Parathyroid adenoma (tissue), 2 donors: ENCODE measurements around the gene SORBS1.

Experiments
- H2AFZ ChIP-seq: fragments of 300-600 bp; sonication (generic); one replicate; pipeline ENCODE4 v1.7.0; 2017; ENCODE audit warnings: antibody characterized with exemption, mild to moderate bottlenecking
- H3K27ac ChIP-seq: fragments of 300-600 bp; sonication (generic); one replicate; pipeline ENCODE4 v1.7.0; 2017
- H3K27me3 ChIP-seq: fragments of 300-600 bp; sonication (generic); one replicate; pipeline ENCODE4 v1.7.0; 2017; ENCODE audit warnings: low read length; ENCODE audit not compliant: control insufficient read depth, insufficient read depth
- H3K36me3 ChIP-seq: fragments of 300-600 bp; sonication (generic); one replicate; pipeline ENCODE4 v1.7.0; 2017; ENCODE audit warnings: low read length; ENCODE audit not compliant: control insufficient read depth, insufficient read depth
- H3K4me1 ChIP-seq: fragments of 300-600 bp; sonication (generic); one replicate; pipeline ENCODE4 v1.7.0; 2017; ENCODE audit warnings: control low read depth
- H3K4me2 ChIP-seq: fragments of 300-600 bp; sonication (generic); one replicate; pipeline ENCODE4 v1.7.0; 2017; ENCODE audit warnings: low read length
- H3K4me3 ChIP-seq: fragments of 300-600 bp; sonication (generic); one replicate; pipeline ENCODE4 v1.7.0; 2017; ENCODE audit warnings: low read depth, low read length
- H3K79me2 ChIP-seq: fragments of 300-600 bp; sonication (generic); one replicate; pipeline ENCODE4 v1.7.0; 2017; ENCODE audit warnings: control low read depth
- H3K9ac ChIP-seq: fragments of 300-600 bp; sonication (generic); one replicate; pipeline ENCODE4 v1.7.0; 2017; ENCODE audit warnings: mild to moderate bottlenecking
- H3K9me3 ChIP-seq: fragments of 300-600 bp; sonication (generic); one replicate; pipeline ENCODE4 v1.7.0; 2017; ENCODE audit warnings: low read length; ENCODE audit not compliant: control insufficient read depth
- TF ChIP-seq, protein P1 (sequence below): fragments of 300-600 bp; sonication (generic); IDR thresholded peaks from one replicate; pipeline ENCODE4 v1.7.0; 2017; ENCODE audit warnings: antibody characterized with exemption, mild to moderate bottlenecking
- donor health status: primary hyperparathyroidism.

The SORBS1 gene

GRCh38 chr10:95462740-95463667 is 98.2 kb downstream of the SORBS1 start:
- Histone ChIP-seq H3K4me3 (no peak overlapping the region), H3K27ac (no peak overlapping the region), H2AFZ (no peak overlapping the region), H3K9ac (no peak overlapping the region), H3K4me1 (peaks cover 5% of the 10 kb centered on the region), H3K27me3 (no peaks in the 10 kb centered on the region), H3K4me2 (no peak overlapping the region), H3K36me3 (no peaks in the 10 kb centered on the region), H3K9me3 (no peaks in the 10 kb centered on the region), H3K79me2 (no peaks in the 10 kb centered on the region)
- TF ChIP-seq, protein P1, sequence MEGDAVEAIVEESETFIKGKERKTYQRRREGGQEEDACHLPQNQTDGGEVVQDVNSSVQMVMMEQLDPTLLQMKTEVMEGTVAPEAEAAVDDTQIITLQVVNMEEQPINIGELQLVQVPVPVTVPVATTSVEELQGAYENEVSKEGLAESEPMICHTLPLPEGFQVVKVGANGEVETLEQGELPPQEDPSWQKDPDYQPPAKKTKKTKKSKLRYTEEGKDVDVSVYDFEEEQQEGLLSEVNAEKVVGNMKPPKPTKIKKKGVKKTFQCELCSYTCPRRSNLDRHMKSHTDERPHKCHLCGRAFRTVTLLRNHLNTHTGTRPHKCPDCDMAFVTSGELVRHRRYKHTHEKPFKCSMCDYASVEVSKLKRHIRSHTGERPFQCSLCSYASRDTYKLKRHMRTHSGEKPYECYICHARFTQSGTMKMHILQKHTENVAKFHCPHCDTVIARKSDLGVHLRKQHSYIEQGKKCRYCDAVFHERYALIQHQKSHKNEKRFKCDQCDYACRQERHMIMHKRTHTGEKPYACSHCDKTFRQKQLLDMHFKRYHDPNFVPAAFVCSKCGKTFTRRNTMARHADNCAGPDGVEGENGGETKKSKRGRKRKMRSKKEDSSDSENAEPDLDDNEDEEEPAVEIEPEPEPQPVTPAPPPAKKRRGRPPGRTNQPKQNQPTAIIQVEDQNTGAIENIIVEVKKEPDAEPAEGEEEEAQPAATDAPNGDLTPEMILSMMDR = no peak

- Histone ChIP-seq H2AFZ (no peak overlapping the region), H3K4me2 (no peak overlapping the region), H3K9me3 (no peaks in the 10 kb centered on the region), H3K79me2 (no peaks in the 10 kb centered on the region), H3K4me1 (no peaks in the 10 kb centered on the region), H3K4me3 (no peak overlapping the region), H3K27me3 (no peaks in the 10 kb centered on the region), H3K9ac (no peak overlapping the region), H3K27ac (no peak overlapping the region), H3K36me3 (no peaks in the 10 kb centered on the region)
- TF ChIP-seq, protein P1 = no peak
These were observed 99.6 kb downstream of the SORBS1 start for GRCh38 chr10:95461611-95462010.

DNA sequence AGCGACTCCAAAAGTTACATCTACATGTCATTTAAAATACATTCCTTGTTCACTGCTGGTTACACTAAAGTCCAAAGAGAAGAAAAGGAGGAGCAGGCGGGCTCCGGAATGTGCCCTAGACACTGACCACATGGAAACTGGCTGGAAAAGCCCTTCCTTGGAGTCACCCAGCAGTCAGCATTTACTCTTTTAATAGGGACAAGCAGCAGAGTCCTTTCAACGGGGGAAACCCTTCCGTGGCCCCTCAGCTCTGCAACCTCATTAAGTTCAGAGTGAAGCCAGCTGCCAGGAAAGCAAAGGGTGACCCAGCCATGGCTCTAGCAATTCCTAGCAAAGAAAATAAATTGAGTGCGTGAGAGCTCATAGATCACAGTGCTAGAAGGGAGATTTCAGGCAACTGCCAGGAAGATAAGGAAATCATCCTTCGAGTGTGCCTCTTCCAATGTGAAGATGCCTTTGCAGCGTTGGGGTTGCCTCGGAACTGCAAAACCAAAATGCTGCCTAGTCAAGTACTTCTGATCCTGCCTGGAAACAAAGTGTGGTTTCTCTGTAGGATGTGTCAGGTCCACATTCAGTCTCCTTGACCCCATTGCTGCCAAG is 101.6 kb downstream of the SORBS1 start:
- H3K4me3 ChIP-seq = no peak overlapping the region
- no peak overlapping the region for H3K4me2 ChIP-seq
- H3K27me3 ChIP-seq = no peaks in the 10 kb centered on the region
- TF ChIP-seq, protein P1 = no peak
- no peaks in the 10 kb centered on the region for H3K36me3 ChIP-seq
- H3K9ac ChIP-seq = no peak overlapping the region
- H3K27ac ChIP-seq = no peak overlapping the region
- no peaks in the 10 kb centered on the region for H3K79me2 ChIP-seq
- no peak overlapping the region for H2AFZ ChIP-seq
- no peaks in the 10 kb centered on the region for H3K4me1 ChIP-seq
- H3K9me3 ChIP-seq = no peaks in the 10 kb centered on the region

DNA sequence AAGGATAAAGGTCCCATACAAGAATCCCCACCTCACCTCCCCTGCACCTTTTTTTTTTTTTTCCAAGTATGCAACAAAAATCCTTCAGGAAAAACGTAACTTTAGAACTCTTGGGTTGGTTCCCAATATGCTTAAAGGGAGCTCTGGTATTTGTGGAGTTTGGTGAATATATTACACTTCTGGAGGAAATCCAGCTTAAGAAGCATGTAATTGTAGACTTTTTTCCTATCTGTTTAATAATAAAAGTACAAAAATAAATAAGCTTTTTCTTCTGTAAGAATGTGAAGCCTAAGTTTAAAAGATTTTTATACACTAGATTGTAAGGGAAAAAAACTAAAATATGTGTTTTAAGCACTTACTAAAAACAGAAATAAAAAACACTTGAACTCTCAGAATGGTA is 102.3 kb downstream of the SORBS1 start:
- H3K9me3 ChIP-seq = no peaks in the 10 kb centered on the region
- H3K4me3 ChIP-seq = no peak overlapping the region
- no peak overlapping the region for H3K4me2 ChIP-seq
- no peaks in the 10 kb centered on the region for H3K4me1 ChIP-seq
- no peak overlapping the region for H2AFZ ChIP-seq
- no peak overlapping the region for H3K9ac ChIP-seq
- no peak overlapping the region for H3K27ac ChIP-seq
- TF ChIP-seq, protein P1 = no peak
- no peaks in the 10 kb centered on the region for H3K36me3 ChIP-seq
- no peaks in the 10 kb centered on the region for H3K79me2 ChIP-seq
- no peaks in the 10 kb centered on the region for H3K27me3 ChIP-seq
